ENCODE data around the gene WT1. TPM values are rescaled to one million over a fixed set of nuclear protein-coding genes. Genes with fewer than 3 reads are reported as not detected.
"Not testable (repeated sequence)": the region's sequence is repeated elsewhere in the genome, so short reads cannot be mapped to it uniquely, and the experiment has no call there.

The WT1 gene
- total RNA-seq: not detected in 2 replicates

DNA sequence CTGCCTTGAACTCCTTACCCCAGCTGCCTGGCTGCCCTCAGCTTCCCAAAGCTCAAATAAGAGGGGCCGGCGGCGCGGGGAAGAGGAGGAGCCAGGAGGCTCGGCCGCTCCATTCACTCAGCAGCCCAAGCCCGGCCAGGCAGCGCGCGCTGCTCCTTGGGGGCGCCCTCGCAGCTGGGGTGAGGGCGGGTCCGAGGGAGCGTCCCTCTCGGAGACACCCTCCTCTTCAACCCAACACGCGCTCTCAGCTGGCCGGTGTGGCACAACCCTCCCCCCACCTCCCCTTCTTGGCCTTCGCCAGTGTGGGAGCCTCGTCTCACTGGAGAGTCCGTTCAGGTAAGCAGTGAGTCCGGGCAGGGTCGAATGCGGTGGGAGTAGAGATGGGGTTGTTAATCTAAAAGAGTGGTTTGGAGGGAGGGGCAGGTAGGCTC lies at the start of gene WT1:
Gene WT1, minus strand, starts transcription at position 29 of the 431 bp plus-strand sequence.
- ATAC-seq (ENCODE audit: low read depth): no peak
- Mint-ChIP-seq H3K36me3 (ENCODE audit: low read depth) (no peaks in the 10 kb centered on the region), H3K4me1 (peaks cover 16% of the 10 kb centered on the region), H3K4me3 (peak within 1 kb of the TSS; percentile 5), H3K27me3 (peaks cover 66% of the 10 kb centered on the region), H3K9me3 (no peaks in the 10 kb centered on the region), H3K27ac (no peak within 1 kb of the TSS)
- TF ChIP-seq, protein P1, sequence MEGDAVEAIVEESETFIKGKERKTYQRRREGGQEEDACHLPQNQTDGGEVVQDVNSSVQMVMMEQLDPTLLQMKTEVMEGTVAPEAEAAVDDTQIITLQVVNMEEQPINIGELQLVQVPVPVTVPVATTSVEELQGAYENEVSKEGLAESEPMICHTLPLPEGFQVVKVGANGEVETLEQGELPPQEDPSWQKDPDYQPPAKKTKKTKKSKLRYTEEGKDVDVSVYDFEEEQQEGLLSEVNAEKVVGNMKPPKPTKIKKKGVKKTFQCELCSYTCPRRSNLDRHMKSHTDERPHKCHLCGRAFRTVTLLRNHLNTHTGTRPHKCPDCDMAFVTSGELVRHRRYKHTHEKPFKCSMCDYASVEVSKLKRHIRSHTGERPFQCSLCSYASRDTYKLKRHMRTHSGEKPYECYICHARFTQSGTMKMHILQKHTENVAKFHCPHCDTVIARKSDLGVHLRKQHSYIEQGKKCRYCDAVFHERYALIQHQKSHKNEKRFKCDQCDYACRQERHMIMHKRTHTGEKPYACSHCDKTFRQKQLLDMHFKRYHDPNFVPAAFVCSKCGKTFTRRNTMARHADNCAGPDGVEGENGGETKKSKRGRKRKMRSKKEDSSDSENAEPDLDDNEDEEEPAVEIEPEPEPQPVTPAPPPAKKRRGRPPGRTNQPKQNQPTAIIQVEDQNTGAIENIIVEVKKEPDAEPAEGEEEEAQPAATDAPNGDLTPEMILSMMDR (IDR thresholded peaks at IDR 0.05): no peak
- no peak for DNase-seq
- ChIA-PET CTCF (no interaction called here), POLR2A (no interaction called here)
- intact Hi-C loops (cut with micrococcal nuclease): loop anchor here (5.0 kb wide), 1 partner anchor 618 kb away; no protein-coding TSS in a partner anchor

- TF ChIP-seq, protein P1 (IDR thresholded peaks at IDR 0.05): no peak
- Mint-ChIP-seq H3K27ac (no peak overlapping the region), H3K27me3 (no peaks in the 10 kb centered on the region), H3K4me1 (no peaks in the 10 kb centered on the region), H3K4me3 (no peak overlapping the region), H3K9me3 (no peaks in the 10 kb centered on the region), H3K36me3 (ENCODE audit: low read depth) (no peaks in the 10 kb centered on the region)
- ChIA-PET CTCF (no interaction called here), POLR2A (no interaction called here)
- no peak for DNase-seq
- no peak for ATAC-seq (ENCODE audit: low read depth)
- intact Hi-C loops (cut with micrococcal nuclease): no loop called here
Measured at GRCh38 chr11:32479291-32479690, 44.0 kb upstream of the WT1 start.

DNA sequence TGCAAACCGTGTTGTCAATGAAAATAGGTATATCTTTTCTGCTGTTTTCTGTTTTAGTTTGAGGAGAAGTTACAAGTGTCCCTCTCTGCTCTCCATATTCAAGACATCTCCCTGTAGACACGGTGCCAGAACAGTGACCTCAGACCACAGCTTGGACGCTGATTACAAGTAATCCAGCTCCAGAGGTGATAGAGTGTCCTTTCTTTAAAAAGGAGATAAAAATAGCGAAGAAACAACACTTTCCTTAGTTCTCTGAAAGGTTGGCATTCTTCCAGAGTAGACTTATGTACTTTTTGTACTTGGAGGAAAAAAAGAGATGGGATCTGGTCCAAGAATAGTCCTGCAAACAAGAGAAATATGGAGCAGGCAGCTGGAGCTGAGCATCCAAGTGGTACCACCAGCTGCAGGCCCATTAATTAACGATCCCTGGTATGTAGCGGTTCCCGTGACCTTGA lies 43.0 kb upstream of the WT1 start:
- H3K36me3 Mint-ChIP-seq (ENCODE audit: low read depth): no peaks in the 10 kb centered on the region
- POLR2A ChIA-PET: no interaction called here
- H3K9me3 Mint-ChIP-seq: no peaks in the 10 kb centered on the region
- CTCF ChIA-PET: no interaction called here
- H3K4me3 Mint-ChIP-seq: no peak overlapping the region
- intact Hi-C loops (cut with micrococcal nuclease): no loop called here
- ATAC-seq (ENCODE audit: low read depth): no peak
- DNase-seq: no peak
- no peaks in the 10 kb centered on the region for H3K4me1 Mint-ChIP-seq
- TF ChIP-seq, protein P1 (IDR thresholded peaks at IDR 0.05): no peak
- no peaks in the 10 kb centered on the region for H3K27me3 Mint-ChIP-seq
- no peak overlapping the region for H3K27ac Mint-ChIP-seq

DNA sequence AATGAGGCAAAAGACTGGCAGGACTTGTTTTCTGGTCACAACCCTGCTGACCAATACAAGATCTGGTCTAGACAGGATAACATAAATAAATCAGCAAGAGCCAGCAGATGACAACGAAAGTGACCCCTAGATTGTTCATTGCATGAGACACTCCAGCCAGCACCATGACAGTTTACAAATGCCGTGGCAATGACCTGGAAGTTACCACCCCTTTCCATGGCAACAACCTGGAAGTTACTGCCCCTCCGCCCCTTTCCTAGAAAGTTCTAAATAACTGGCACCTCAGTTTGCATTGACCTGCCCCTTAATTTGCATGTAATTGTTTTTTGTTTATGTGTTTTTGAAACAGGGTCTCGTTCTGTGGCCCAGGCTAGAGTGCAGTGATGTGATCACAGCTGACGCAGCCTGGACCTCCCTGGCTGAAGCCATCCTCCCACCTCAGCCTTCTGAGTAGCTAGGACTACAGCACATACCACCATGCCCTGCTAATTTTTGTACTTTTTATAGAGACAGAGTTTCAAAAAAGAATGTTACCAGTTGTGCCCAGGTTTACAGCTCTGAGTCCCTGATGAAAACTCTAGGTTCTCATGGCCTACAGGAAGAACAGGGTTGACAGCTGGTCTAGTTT lies 38.1 kb upstream of the WT1 start:
- ChIA-PET CTCF (no interaction called here), POLR2A (no interaction called here)
- TF ChIP-seq, protein P1 (IDR thresholded peaks at IDR 0.05): no peak
- Mint-ChIP-seq H3K4me1 (no peaks in the 10 kb centered on the region), H3K9me3 (no peaks in the 10 kb centered on the region), H3K27me3 (peaks cover 7% of the 10 kb centered on the region), H3K4me3 (no peak overlapping the region), H3K36me3 (ENCODE audit: low read depth) (no peaks in the 10 kb centered on the region), H3K27ac (no peak overlapping the region)
- DNase-seq (no peak), ATAC-seq (ENCODE audit: low read depth) (no peak)
- intact Hi-C loops (cut with micrococcal nuclease): no loop called here

DNA sequence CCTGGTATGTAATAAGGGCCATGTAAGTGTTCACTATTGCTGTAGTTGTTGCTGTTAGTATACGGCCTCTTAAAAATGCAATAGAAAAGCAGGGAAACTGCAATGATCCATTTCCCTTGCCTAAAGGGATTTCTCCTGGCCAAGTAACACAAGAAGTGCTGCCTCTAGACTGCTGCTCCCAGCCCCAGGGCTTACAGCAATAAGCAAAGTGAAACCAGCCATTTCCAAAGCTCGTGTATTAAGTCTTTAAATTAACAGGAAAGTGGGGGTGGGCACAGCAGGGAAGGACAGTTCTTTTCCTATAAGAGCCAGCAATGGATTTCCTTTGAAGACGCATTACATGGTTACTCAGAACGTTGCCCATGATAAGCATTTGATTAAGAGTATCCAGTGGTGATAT lies 36.9 kb upstream of the WT1 start:
- peaks cover 7% of the 10 kb centered on the region for H3K27me3 Mint-ChIP-seq
- intact Hi-C loops (cut with micrococcal nuclease): no loop called here
- no peak overlapping the region for H3K27ac Mint-ChIP-seq
- ChIA-PET POLR2A (no interaction called here), CTCF (no interaction called here)
- no peak for ATAC-seq (ENCODE audit: low read depth)
- TF ChIP-seq, protein P1 (IDR thresholded peaks at IDR 0.05): no peak
- no peak overlapping the region for H3K4me3 Mint-ChIP-seq
- no peak for DNase-seq
- H3K4me1 Mint-ChIP-seq: no peaks in the 10 kb centered on the region
- no peaks in the 10 kb centered on the region for H3K9me3 Mint-ChIP-seq
- no peaks in the 10 kb centered on the region for H3K36me3 Mint-ChIP-seq (ENCODE audit: low read depth)

DNA sequence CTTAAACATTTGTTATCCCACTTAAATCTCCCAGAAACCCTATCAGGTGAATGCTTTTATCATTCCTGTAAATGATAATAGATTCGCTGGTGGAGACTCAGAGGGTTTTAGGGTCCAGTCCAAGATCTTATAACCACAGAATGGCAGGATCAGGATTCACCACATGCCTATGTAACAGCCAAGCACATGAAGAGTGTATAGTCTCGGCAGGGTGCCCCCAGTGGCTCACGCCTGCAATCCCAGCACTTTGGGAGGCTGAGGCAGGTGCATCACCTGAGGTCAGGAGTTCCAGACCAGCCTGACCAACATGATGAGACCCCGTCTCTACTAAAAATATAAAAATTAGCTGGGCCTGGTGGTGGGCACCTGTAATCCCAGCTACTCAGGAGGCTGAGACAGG lies 36.2 kb upstream of the WT1 start:
- CTCF ChIA-PET; POLR2A ChIA-PET; H3K4me3 Mint-ChIP-seq; H3K27me3 Mint-ChIP-seq; H3K9me3 Mint-ChIP-seq; H3K27ac Mint-ChIP-seq; ATAC-seq (ENCODE audit: low read depth); DNase-seq; intact Hi-C loops (cut with micrococcal nuclease); H3K36me3 Mint-ChIP-seq (ENCODE audit: low read depth); H3K4me1 Mint-ChIP-seq: not testable (repeated sequence)

Data from activated B cell treated with CpG ODN at 0.5 μM for 24 hours (primary cell).